GM19240 (cell line): ENCODE measurements around the gene PASK.
"Not testable (repeated sequence)": the region's sequence is repeated elsewhere in the genome, so short reads cannot be mapped to it uniquely, and the experiment has no call there.

Experiments used
- DNase-seq: peaks from one replicate; pipeline ENCODE4 v3.0.0; 2011; ENCODE audit warnings: low spot score; ENCODE audit not compliant: insufficient read length

PASK gene

GRCh38 chr2:241107031-241107783 lies 42.1 kb downstream of the PASK start:
- DNase-seq = no peak

GRCh38 chr2:241105641-241106040 lies 43.6 kb downstream of the PASK start:
- no peak for DNase-seq

GRCh38 chr2:241104611-241105010 lies 44.7 kb downstream of the PASK start:
- DNase-seq = not testable (repeated sequence)

- no peak for DNase-seq
Observed at GRCh38 chr2:241103176-241103595, 46.1 kb downstream of the PASK start.

GRCh38 chr2:241102239-241102803 lies 47.0 kb downstream of the PASK start, which contains the start of gene MTERF4:
TSS of gene MTERF4 (minus strand) at chr2:241102287. CDS start at chr2:241102273, 14 bp downstream.
- peak; percentile 74 for DNase-seq

- DNase-seq = no peak
Observed at GRCh38 chr2:241099246-241099645, 50.0 kb downstream of the PASK start.

GRCh38 chr2:241096979-241097378 lies 52.3 kb downstream of the PASK start:
- no peak for DNase-seq

GRCh38 chr2:241095594-241096290 lies 53.5 kb downstream of the PASK start:
- DNase-seq = no peak

GRCh38 chr2:241094924-241095420 lies 54.3 kb downstream of the PASK start:
- no peak for DNase-seq

- DNase-seq = no peak
Observed at GRCh38 chr2:241094172-241094571, 55.1 kb downstream of the PASK start.

- DNase-seq = not testable (repeated sequence)
Observed at GRCh38 chr2:241093133-241093781, 56.0 kb downstream of the PASK start.

- no peak for DNase-seq
Observed at GRCh38 chr2:241092677-241093076, 56.6 kb downstream of the PASK start.

GRCh38 chr2:241091734-241092445 lies 57.4 kb downstream of the PASK start:
- no peak for DNase-seq

GRCh38 chr2:241091201-241091600 lies 58.1 kb downstream of the PASK start:
- no peak for DNase-seq

- no peak for DNase-seq
Observed at GRCh38 chr2:241088791-241089732, 60.2 kb downstream of the PASK start.

- no peak for DNase-seq
Observed at GRCh38 chr2:241088376-241088775, 60.9 kb downstream of the PASK start.

- no peak for DNase-seq
Observed at GRCh38 chr2:241087420-241088268, 61.6 kb downstream of the PASK start.

GRCh38 chr2:241084856-241085444 lies 64.3 kb downstream of the PASK start:
- DNase-seq = no peak

GRCh38 chr2:241083091-241083415 lies 66.2 kb downstream of the PASK start:
- DNase-seq = no peak
